GM12864 (cell line): ENCODE data around the gene SLC24A4.
"Not testable (repeated sequence)": the region's sequence is repeated elsewhere in the genome, so short reads cannot be mapped to it uniquely, and the experiment has no call there.

Source experiments
- DNase-seq: peaks from one replicate; pipeline ENCODE4 v3.0.0-alpha.2; 2011; ENCODE audit warnings: low read depth
- H3K4me3 ChIP-seq: 2 replicates; pipeline ENCODE4 v1.5.1; 2011; ENCODE audit warnings: mild to moderate bottlenecking, low read depth, low read length, control low read depth
- CTCF ChIP-seq: IDR thresholded peaks from 2 replicates; pipeline ENCODE4 v1.5.1; 2011; ENCODE audit warnings: low read depth, mild to moderate bottlenecking, moderate library complexity, low read length, control low read depth, inconsistent platforms; ENCODE audit errors: missing control alignments

The SLC24A4 gene

GRCh38 chr14:92528486-92529100, 205.6 kb downstream of the SLC24A4 start:
- TF ChIP-seq CTCF = no peak
- DNase-seq = no peak
- no peak overlapping the region for H3K4me3 ChIP-seq

- H3K4me3 ChIP-seq = no peak overlapping the region
- no peak for TF ChIP-seq CTCF
- DNase-seq = no peak
Measured at GRCh38 chr14:92529903-92530302, 206.9 kb downstream of the SLC24A4 start.

- no peak overlapping the region for H3K4me3 ChIP-seq
- no peak for TF ChIP-seq CTCF
Measured at GRCh38 chr14:92531106-92531873, 208.3 kb downstream of the SLC24A4 start.

GRCh38 chr14:92532490-92533163, 209.7 kb downstream of the SLC24A4 start:
- no peak overlapping the region for H3K4me3 ChIP-seq
- no peak for TF ChIP-seq CTCF
- DNase-seq = no peak

More at GRCh38 chr14:92531106-92531873, 208.3 kb downstream of the SLC24A4 start:
- DNase-seq = no peak

GRCh38 chr14:92534932-92535643, 212.1 kb downstream of the SLC24A4 start:
- TF ChIP-seq CTCF = no peak
- no peak overlapping the region for H3K4me3 ChIP-seq
- no peak for DNase-seq

- DNase-seq, H3K4me3 ChIP-seq: not testable (repeated sequence)
Measured at GRCh38 chr14:92536231-92536630, 213.3 kb downstream of the SLC24A4 start.
